Fibroblast of lung (primary cell): ENCODE results near the gene AFF4.

Experiments
- CTCF ChIP-seq, 2 donors: IDR thresholded peaks in 1 of 2; conservative IDR thresholded peaks in 1 of 2; 1 replicate in 1 of 2; 2 replicates in 1 of 2; pipeline ENCODE4 v1.5.1; 2011 to 2012; ENCODE audit warnings: low read length in 2 of 2, control low read depth in 1 of 2, inconsistent platforms in 1 of 2, low read depth in 1 of 2, mild to moderate bottlenecking in 1 of 2
- EZH2 ChIP-seq: IDR thresholded peaks from 2 replicates; pipeline ENCODE4 v1.5.1; 2012; ENCODE audit warnings: low read length, control low read depth, mild to moderate bottlenecking; ENCODE audit errors: missing control alignments

- TF ChIP-seq CTCF (conservative IDR thresholded peaks at IDR 0.05 in 1 of 2, IDR thresholded peaks at IDR 0.05 in 1 of 2; ENCODE audit: low read depth in 1 of 2, low read length in 2 of 2), result no peak
- no peak for TF ChIP-seq EZH2
Observed at GRCh38 chr5:132927355-132928061, 35.9 kb downstream of the AFF4 start.
